Uterus (tissue), 4 donors: ENCODE measurements around the gene LORICRIN. TPM values are rescaled to one million over a fixed set of nuclear protein-coding genes. Genes with fewer than 3 reads are reported as not detected.

Experiments
- DNase-seq, 2 donors: peaks; one replicate each; pipeline ENCODE4 v3.0.0-alpha.2; 2019 to 2020
- H3K27ac ChIP-seq, 2 donors: fragments of 200-600 bp; sonication (generic); 1 replicate in 1 of 2; 2 replicates in 1 of 2; pipeline ENCODE4 v1.5.1; 2016 to 2018
- H3K27me3 ChIP-seq, 2 donors: fragments of 200-600 bp; sonication (generic); one replicate each; pipeline ENCODE4 v1.5.1; 2018 to 2019; ENCODE audit warnings: control low read depth in 1 of 2
- H3K36me3 ChIP-seq, 2 donors: fragments of 200-600 bp; sonication (generic); one replicate each; pipeline ENCODE4 v1.5.1; 2019; ENCODE audit warnings: control low read depth in 1 of 2
- H3K4me1 ChIP-seq, 2 donors: fragments of 200-600 bp; sonication (generic); one replicate each; pipeline ENCODE4 v1.5.1; 2018 to 2019; ENCODE audit warnings: control low read depth in 1 of 2
- H3K4me3 ChIP-seq, 2 donors: fragments of 200-600 bp; sonication (generic); 1 replicate in 1 of 2; 2 replicates in 1 of 2; pipeline ENCODE4 v1.5.1; 2018 to 2019; ENCODE audit warnings: mild to moderate bottlenecking in 1 of 2
- H3K9me3 ChIP-seq, 2 donors: fragments of 200-600 bp; sonication (generic); one replicate each; pipeline ENCODE4 v1.5.1; 2019; ENCODE audit warnings: control low read depth in 1 of 2
- CTCF ChIP-seq, 4 experiments: fragments of 200-600 bp in 2 of 4; fragments of 450-650 bp in 2 of 4; sonication (generic) in 2 of 4; IDR thresholded peaks; one replicate each; pipeline ENCODE4 v1.5.1; 2016 to 2019; ENCODE audit warnings: antibody characterized with exemption in 4 of 4, mild to moderate bottlenecking in 2 of 4, moderate library complexity in 1 of 4
- POLR2A ChIP-seq, 2 donors: fragments of 450-650 bp; IDR thresholded peaks; one replicate each; pipeline ENCODE4 v1.6.1; 2016; ENCODE audit warnings: antibody characterized with exemption in 2 of 2, mild to moderate bottlenecking in 1 of 2, moderate library complexity in 1 of 2
- intact Hi-C: fragments of 100-400 bp; cut with DNase I; formaldehyde crosslinking; loops from one replicate; pipeline ENCODE4 v1.15.1; 2023; ENCODE audit warnings: low total_unique reads
- total RNA-seq, 4 donors: library from RNA; depleted of rRNA in 3 of 4; stranded (reverse); fragments of >200 nt in 3 of 4; gene quantifications; one replicate each; pipeline versions ENCODE4 v1.1.0 to v1.2.4, GENCODE V29; 2014 to 2023
- donor health status: DM: yes; HTN: yes; CAD: no.

Gene LORICRIN
- total RNA-seq, 4 donors from 2014 or later = not detected

- H3K27me3 ChIP-seq = peaks cover 0 to 18% of the 10 kb centered on the region in 2 donors
- intact Hi-C loops = no loop called here
These were observed 3.1 kb downstream of the LORICRIN start for GRCh38 chr1:153262462-153263157.

GRCh38 chr1:153265457-153265856 is 6.0 kb downstream of the LORICRIN start:
- Histone ChIP-seq H3K36me3 (no peaks in the 10 kb centered on the region), H3K9me3 (no peaks in the 10 kb centered on the region), H3K27ac (no peak overlapping the region), H3K4me3 (no peak overlapping the region), H3K4me1 (peaks cover 0 to 7% of the 10 kb centered on the region in 2 donors), H3K27me3 (peaks cover 0 to 18% of the 10 kb centered on the region in 2 donors)
- intact Hi-C loops = no loop called here
- TF ChIP-seq CTCF (IDR thresholded peaks at IDR 0.05) (no peak), POLR2A (IDR thresholded peaks at IDR 0.05) (no peak)
- DNase-seq = no peak

More at GRCh38 chr1:153262462-153263157, 3.1 kb downstream of the LORICRIN start:
- TF ChIP-seq POLR2A (IDR thresholded peaks at IDR 0.05) (no peak), CTCF (IDR thresholded peaks at IDR 0.05) (no peak)
- no peak overlapping the region for H3K4me3 ChIP-seq
- no peak overlapping the region for H3K27ac ChIP-seq
- DNase-seq = no peak
- H3K4me1 ChIP-seq = peaks cover 0 to 7% of the 10 kb centered on the region in 2 donors
- H3K36me3 ChIP-seq = no peaks in the 10 kb centered on the region
- H3K9me3 ChIP-seq = no peaks in the 10 kb centered on the region

DNA sequence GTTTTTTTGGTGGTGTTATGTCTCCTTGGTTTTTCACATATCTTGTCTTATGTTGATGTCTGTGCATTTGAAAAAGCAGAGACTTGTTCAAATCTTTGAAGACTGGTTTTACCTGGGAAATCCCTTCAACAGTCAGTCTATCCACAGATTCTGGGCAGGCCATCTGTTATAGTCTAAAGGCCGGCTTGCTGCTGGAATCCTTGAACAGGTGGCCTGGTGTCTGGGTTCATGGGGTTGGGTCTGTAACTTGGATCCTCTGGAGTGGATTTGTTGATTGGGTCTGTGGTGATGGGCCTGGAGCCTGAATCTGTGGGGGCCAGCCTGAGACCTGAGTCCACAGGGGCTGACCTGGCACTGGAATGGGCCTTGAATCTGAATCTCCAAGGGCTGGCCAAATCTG is 12.2 kb downstream of the LORICRIN start:
- intact Hi-C loops = no loop called here
- no peaks in the 10 kb centered on the region for H3K36me3 ChIP-seq
- H3K9me3 ChIP-seq = no peaks in the 10 kb centered on the region
- DNase-seq = no peak
- TF ChIP-seq POLR2A (IDR thresholded peaks at IDR 0.05) (no peak), CTCF (IDR thresholded peaks at IDR 0.05) (no peak)
- H3K27me3 ChIP-seq = no peaks in the 10 kb centered on the region
- H3K4me1 ChIP-seq = no peaks in the 10 kb centered on the region
- no peak overlapping the region for H3K4me3 ChIP-seq
- H3K27ac ChIP-seq = no peak overlapping the region

GRCh38 chr1:153272186-153272585 is 12.7 kb downstream of the LORICRIN start:
- intact Hi-C loops = no loop called here
- H3K36me3 ChIP-seq = no peaks in the 10 kb centered on the region
- H3K4me3 ChIP-seq = no peak overlapping the region
- H3K27me3 ChIP-seq = no peaks in the 10 kb centered on the region
- no peaks in the 10 kb centered on the region for H3K4me1 ChIP-seq
- DNase-seq = no peak
- H3K9me3 ChIP-seq = no peaks in the 10 kb centered on the region
- TF ChIP-seq CTCF (IDR thresholded peaks at IDR 0.05) (no peak), POLR2A (IDR thresholded peaks at IDR 0.05) (no peak)
- no peak overlapping the region for H3K27ac ChIP-seq

DNA sequence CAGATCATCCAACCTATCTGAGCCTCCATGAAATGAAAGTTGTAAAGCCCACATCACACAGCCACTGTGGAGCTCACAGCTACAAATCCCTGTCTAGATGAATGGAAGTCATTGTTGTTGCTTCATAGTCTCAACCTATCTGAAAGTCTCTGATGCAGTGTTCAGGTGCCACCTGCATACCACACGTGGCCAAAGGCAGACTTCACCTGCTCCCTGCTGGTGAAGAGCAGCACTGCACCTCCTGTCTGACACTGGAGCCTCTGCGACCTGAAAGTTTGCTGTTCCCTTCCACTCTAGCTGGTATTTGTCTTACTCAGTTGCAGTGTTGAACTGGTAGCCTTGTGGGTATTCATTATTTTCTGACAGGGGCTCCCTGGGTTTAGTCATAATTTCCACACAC is 18.4 kb downstream of the LORICRIN start:
- TF ChIP-seq POLR2A (IDR thresholded peaks at IDR 0.05) (no peak), CTCF (IDR thresholded peaks at IDR 0.05) (no peak)
- Histone ChIP-seq H3K4me1 (no peaks in the 10 kb centered on the region), H3K27me3 (no peaks in the 10 kb centered on the region), H3K9me3 (no peaks in the 10 kb centered on the region), H3K27ac (no peak overlapping the region), H3K4me3 (no peak overlapping the region), H3K36me3 (no peaks in the 10 kb centered on the region)
- intact Hi-C loops = no loop called here
- no peak for DNase-seq
